CD1c-positive myeloid dendritic cell (primary cell): ENCODE measurements around the gene SDHA.
"Not testable (repeated sequence)": the region's sequence is repeated elsewhere in the genome, so short reads cannot be mapped to it uniquely, and the experiment has no call there.

Experiments
- DNase-seq: peaks from one replicate; pipeline ENCODE4 v3.0.0-alpha.2; 2016; ENCODE audit errors: extremely low spot score

The SDHA gene

GRCh38 chr5:186091-187041, 31.8 kb upstream of the SDHA start:
- no peak for DNase-seq

GRCh38 chr5:187042-187431, 31.1 kb upstream of the SDHA start:
- DNase-seq = no peak

- no peak for DNase-seq
Observed at GRCh38 chr5:187617-188451, 30.3 kb upstream of the SDHA start.

- peak; percentile 84 for DNase-seq
Observed at GRCh38 chr5:188488-189481, 29.3 kb upstream of the SDHA start.

GRCh38 chr5:189486-189885, 28.6 kb upstream of the SDHA start:
- no peak for DNase-seq

- DNase-seq = no peak
Observed at GRCh38 chr5:189976-190365, 28.1 kb upstream of the SDHA start.

- no peak for DNase-seq
Observed at GRCh38 chr5:190366-191035, 27.6 kb upstream of the SDHA start.

GRCh38 chr5:191036-191948, 26.8 kb upstream of the SDHA start, which contains the start of gene LRRC14B:
LRRC14B (plus strand) TSS chr5:191495; CDS start chr5:191539, 44 bp downstream.
- no peak for DNase-seq

GRCh38 chr5:191949-192690, 26.0 kb upstream of the SDHA start:
- no peak for DNase-seq

- DNase-seq = no peak
Observed at GRCh38 chr5:192691-192969, 25.5 kb upstream of the SDHA start.

GRCh38 chr5:192970-193831, 24.9 kb upstream of the SDHA start:
- DNase-seq = no peak

- no peak for DNase-seq
Observed at GRCh38 chr5:194102-194501, 24.0 kb upstream of the SDHA start.

- DNase-seq = no peak
Observed at GRCh38 chr5:194603-195209, 23.4 kb upstream of the SDHA start.

GRCh38 chr5:195401-196160, 22.5 kb upstream of the SDHA start:
- DNase-seq = no peak

GRCh38 chr5:196350-196749, 21.8 kb upstream of the SDHA start:
- no peak for DNase-seq

GRCh38 chr5:197031-197430, 21.1 kb upstream of the SDHA start:
- not testable (repeated sequence) for DNase-seq

GRCh38 chr5:197892-198489, 20.1 kb upstream of the SDHA start:
- DNase-seq = no peak
